Measurements from ENCODE around the gene SLFNL1.

Gene SLFNL1

GRCh38 chr1:41020109-41020576, 1.4 kb downstream of the SLFNL1 start:
- DNase-seq (ENCODE audit: low read depth): no peak

DNA sequence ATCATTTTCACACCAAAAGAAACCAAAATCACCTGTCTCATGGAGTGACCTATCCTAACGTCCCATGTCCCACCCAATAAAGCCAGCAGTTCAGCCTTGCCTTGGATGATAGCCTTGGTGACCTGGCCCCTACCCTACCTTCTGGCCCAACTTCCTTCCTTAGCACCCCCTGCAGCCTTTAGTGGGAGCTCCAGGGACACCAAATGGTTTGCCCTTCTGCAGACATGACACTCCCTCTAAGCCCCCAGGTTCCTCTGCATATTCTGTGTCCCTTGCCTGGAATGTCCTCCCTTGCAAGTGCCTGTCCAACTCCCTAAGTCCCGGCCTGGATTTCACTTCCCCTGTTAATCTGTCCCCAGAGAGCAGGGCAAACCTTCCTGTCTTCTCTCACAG, 2.2 kb downstream of the SLFNL1 start:
- no peak for DNase-seq (ENCODE audit: low read depth)

DNA sequence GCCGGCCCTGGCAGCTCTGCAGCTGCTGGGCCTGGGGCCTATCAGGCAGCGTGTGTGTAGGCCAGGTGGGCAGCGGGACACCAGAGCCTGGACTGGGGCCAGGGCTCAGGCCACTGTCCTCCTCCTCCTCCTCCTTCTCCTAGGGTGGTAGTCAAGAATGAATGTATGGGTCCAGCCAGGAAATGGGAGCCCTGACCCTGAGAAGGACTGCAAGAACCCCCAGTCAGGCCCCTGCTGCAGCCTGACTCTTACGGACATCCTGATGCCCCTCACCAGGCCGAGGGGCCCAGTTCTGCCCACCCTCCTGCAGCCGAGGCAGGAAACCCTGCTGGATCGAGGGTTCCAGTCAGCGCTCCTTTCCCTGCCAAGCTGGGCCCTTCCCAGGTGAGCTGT, 3.5 kb downstream of the SLFNL1 start:
- DNase-seq (ENCODE audit: low read depth): no peak

- DNase-seq (ENCODE audit: low read depth): no peak
These were observed 4.1 kb downstream of the SLFNL1 start for GRCh38 chr1:41017141-41018017.

DNA sequence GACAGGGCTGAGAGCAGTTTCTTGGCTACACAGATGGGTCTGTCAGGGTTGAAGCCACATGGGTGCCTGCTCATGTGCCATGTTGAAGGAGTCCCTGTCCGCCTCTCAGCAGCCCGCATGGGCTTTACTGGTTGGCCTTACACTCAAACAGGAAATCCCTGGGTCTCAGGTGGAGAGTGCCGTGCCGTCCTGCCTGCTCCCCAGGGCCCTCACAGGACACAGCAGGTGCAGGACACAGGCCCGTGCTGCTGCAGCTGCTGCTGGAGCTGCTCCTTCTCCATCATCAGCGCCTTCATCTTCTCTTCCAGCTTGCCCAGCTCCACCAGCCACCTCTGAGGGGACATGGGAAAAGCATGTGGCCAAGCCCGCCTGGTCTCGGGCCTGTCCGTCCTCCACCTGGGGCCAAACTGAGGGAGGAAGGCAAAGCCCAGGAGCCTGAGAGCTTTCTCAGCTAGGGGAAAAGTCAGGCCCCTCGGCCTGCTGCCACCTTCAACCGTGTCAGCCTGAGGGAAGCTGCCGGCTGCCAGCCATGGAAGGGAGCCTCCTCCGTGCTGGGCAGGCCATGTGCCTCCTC, 5.5 kb downstream of the SLFNL1 start:
- DNase-seq (ENCODE audit: low read depth): no peak

- DNase-seq (ENCODE audit: low read depth): no peak
These were observed 6.1 kb downstream of the SLFNL1 start for GRCh38 chr1:41015281-41015896.

GRCh38 chr1:41014871-41015270, 6.7 kb downstream of the SLFNL1 start:
- no peak for DNase-seq (ENCODE audit: low read depth)

DNA sequence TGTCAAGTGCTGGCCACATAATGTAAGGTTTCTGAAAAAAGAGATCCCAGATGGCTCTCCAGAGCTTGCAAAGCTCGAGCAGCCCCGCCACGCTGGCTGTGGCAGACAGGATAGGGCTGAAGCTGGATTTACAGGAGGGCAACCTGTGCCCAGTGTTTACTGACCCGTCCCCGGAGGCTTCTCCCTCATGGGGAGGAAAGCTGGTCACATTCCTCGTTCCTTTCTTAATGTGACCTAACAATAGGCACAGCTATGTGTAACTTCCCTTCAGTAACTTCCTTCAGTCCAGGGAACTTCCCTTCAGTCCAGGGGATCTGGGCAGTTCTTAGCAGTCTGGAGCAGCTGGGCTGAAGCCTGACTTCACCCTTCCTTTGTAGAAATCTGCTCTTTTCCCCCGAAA, 7.7 kb downstream of the SLFNL1 start:
- DNase-seq (ENCODE audit: low read depth): no peak

- no peak for DNase-seq (ENCODE audit: low read depth)
These were observed 8.5 kb downstream of the SLFNL1 start for GRCh38 chr1:41013024-41013423.

GRCh38 chr1:41010345-41010744, 11.2 kb downstream of the SLFNL1 start:
- DNase-seq (ENCODE audit: low read depth): no peak

DNA sequence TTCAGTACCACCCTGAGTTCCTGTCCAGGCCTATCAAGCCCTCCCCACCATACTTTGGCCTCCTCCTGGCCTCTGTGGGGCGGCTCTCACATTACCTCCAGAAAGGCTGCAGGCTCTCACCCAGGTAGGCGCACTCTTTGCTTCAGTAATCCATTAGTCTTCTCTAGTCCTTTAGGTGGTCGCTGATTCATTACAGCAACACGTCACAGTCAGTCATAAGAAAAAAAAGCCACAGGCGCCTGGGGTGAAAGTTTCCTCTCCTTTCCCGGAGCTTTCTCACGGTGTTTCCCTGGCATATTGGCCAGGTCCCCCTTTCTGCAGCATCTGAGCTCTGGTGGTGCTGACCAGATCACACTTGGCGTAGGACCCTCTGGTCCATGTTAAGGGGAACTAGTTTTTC, 12.1 kb downstream of the SLFNL1 start:
- DNase-seq (ENCODE audit: low read depth): no peak

- no peak for DNase-seq (ENCODE audit: low read depth)
These were observed 14.3 kb downstream of the SLFNL1 start for GRCh38 chr1:41006942-41007865.

GRCh38 chr1:41005876-41006275, 15.6 kb downstream of the SLFNL1 start:
- DNase-seq (ENCODE audit: low read depth): no peak

GRCh38 chr1:41003640-41004220, 17.8 kb downstream of the SLFNL1 start:
- DNase-seq (ENCODE audit: low read depth): peak; percentile 72

GRCh38 chr1:41003127-41003639, 18.3 kb downstream of the SLFNL1 start:
- DNase-seq (ENCODE audit: low read depth): no peak

GRCh38 chr1:40998668-40999067, 22.9 kb downstream of the SLFNL1 start:
- DNase-seq (ENCODE audit: low read depth): no peak

DNA sequence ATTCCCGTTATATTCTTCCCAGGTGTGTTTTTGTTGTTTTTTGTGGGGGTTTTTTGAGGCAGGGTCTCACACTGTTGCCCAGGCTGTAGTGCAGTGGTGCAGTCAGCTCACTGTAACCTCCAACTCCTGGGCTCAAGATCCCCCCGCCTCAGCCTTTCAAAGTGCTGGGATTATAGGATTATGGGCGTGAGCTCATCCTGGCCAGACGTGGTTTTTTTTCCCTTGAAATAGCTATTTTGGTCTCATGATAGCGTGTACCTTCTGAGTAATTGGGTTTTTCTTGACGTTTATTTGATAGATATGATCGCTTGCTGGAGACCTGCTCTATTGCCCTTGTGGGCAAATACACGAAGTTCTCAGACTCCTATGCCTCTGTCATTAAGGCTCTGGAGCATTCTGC, 24.4 kb downstream of the SLFNL1 start:
- no peak for DNase-seq (ENCODE audit: low read depth)

DNA sequence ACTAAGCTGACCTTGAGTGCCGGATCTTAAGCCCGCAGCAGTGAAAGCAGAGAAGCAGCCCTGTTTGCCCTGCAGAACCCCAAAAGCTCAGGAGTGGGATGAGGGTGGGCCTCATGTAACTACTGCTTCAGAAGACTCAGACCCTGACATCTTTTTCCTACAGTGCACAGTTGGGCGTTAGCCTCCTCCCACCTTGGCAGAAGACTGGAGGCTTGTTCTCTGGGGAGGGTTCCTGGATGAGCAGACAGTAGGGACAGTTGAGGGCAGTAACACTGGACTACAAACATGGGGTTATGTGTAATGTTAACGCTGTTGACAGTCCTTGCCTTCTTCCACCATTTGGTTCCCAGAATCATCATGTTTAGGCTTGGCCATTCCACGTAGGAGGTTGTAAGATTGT, 32.5 kb downstream of the SLFNL1 start:
- DNase-seq (ENCODE audit: low read depth): no peak

- no peak for DNase-seq (ENCODE audit: low read depth)
These were observed 33.2 kb downstream of the SLFNL1 start for GRCh38 chr1:40988280-40988679.

DNA sequence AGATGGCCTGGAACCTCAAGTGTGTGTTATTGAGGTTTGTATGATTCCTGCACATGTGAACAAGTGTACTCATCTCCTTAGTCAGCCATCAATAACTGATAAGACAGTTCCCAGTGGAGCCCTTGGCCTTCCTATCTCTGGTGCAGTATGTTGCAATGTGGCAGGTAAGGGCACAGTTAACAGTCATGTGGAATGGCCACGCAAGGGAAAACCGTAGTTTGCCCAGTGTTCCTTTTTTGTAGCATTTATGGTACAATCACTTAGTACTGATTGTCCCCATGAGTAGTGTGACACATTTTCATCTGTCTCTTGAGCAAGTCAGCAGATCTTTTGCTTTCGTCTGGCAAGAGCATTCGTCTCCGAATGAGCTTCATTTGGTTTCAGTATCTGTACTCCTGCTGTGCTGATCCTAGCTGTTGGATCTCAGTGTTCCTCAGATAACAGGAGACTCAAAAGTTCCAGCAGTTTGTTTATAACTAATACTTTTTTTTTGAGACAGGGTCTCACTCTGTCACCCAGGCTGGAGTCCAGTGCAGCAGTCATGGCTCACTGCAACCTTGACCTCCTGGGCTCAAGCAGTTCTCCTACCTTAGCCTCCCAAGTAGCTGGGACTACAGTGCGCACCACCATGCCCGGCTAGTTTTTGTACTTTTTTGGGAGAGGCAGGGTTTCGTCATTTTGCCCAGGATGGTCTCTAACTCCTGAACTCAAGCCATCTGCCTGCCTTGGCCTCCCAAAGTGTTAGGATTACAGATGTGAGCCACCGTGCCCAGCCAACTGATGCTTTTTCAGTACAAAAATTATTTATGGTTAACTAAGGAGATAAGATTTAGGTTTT, 33.9 kb downstream of the SLFNL1 start:
- DNase-seq (ENCODE audit: low read depth): no peak

- DNase-seq (ENCODE audit: low read depth): no peak
These were observed 34.6 kb downstream of the SLFNL1 start for GRCh38 chr1:40986956-40987355.

All from activated T-helper 1 cell treated with Interleukin-2 at 50 U/mL for 16 hours (primary cell).